CD14-positive monocyte (primary cell): ENCODE results near the gene MYOM1. TPM values are rescaled to one million over a fixed set of nuclear protein-coding genes. Genes with fewer than 3 reads are reported as not detected.

Experiments used
- DNase-seq, 3 donors: peaks; one replicate each; pipeline ENCODE4 v3.0.0-alpha.2; 2011 to 2022
- H2AFZ ChIP-seq: 2 replicates; pipeline ENCODE4 v1.6.0; 2012; ENCODE audit warnings: mild to moderate bottlenecking, low read depth, low read length, inconsistent platforms; ENCODE audit not compliant: insufficient read depth, poor library complexity, severe bottlenecking
- H3K27ac ChIP-seq, 2 donors: 1 replicate in 1 of 2; 2 replicates in 1 of 2; pipeline ENCODE4 v1.5.1; 2012 to 2013; ENCODE audit warnings: low read length in 2 of 2, control low read depth in 1 of 2, inconsistent platforms in 1 of 2, low read depth in 1 of 2, mild to moderate bottlenecking in 1 of 2
- H3K27me3 ChIP-seq, 2 donors: one replicate each; pipeline versions ENCODE4 v1.6.0 to v1.6.1; 2011 to 2013; ENCODE audit warnings: low read length in 2 of 2; ENCODE audit not compliant: control insufficient read depth in 2 of 2, insufficient read depth in 2 of 2
- H3K36me3 ChIP-seq, 2 donors: replicated peaks in 1 of 2; 1 replicate in 1 of 2; 2 replicates in 1 of 2; pipeline versions ENCODE4 v1.5.1 to v1.6.1; 2012 to 2013; ENCODE audit warnings: low read length in 2 of 2, control low read depth in 1 of 2, inconsistent platforms in 1 of 2, mild to moderate bottlenecking in 1 of 2; ENCODE audit not compliant: insufficient read depth in 2 of 2, control insufficient read depth in 1 of 2
- H3K4me1 ChIP-seq, 2 donors: 1 replicate in 1 of 2; 2 replicates in 1 of 2; pipeline versions ENCODE4 v1.5.1 to v1.6.1; 2012 to 2013; ENCODE audit warnings: low read length in 2 of 2, control low read depth in 1 of 2, inconsistent platforms in 1 of 2, mild to moderate bottlenecking in 1 of 2, moderate library complexity in 1 of 2; ENCODE audit not compliant: insufficient read depth in 2 of 2, control insufficient read depth in 1 of 2
- H3K4me2 ChIP-seq: replicated peaks from 2 replicates; pipeline ENCODE3; 2012; ENCODE audit warnings: low read length, moderate library complexity, mild to moderate bottlenecking; ENCODE audit not compliant: poor library complexity, severe bottlenecking; ENCODE audit errors: extremely low read depth
- H3K4me3 ChIP-seq, 3 experiments: fragments of 200-600 bp in 1 of 3; sonication (generic) in 1 of 3; replicated peaks in 1 of 3; 1 replicate in 2 of 3; 2 replicates in 1 of 3; pipeline ENCODE4 v1.5.1; 2011 to 2013; ENCODE audit warnings: low read length in 3 of 3, mild to moderate bottlenecking in 3 of 3, control low read depth in 2 of 3, low read depth in 2 of 3, inconsistent platforms in 1 of 3, moderate library complexity in 1 of 3
- H3K79me2 ChIP-seq: 2 replicates; pipeline ENCODE4 v1.6.0; 2012; ENCODE audit warnings: mild to moderate bottlenecking, control low read depth, inconsistent platforms, low read length, moderate library complexity; ENCODE audit not compliant: insufficient read depth
- H3K9ac ChIP-seq: 2 replicates; pipeline ENCODE4 v1.6.0; 2017; ENCODE audit warnings: low read length, mild to moderate bottlenecking; ENCODE audit not compliant: insufficient read depth, poor library complexity, severe bottlenecking
- H3K9me3 ChIP-seq, 2 donors: replicated peaks in 1 of 2; 1 replicate in 1 of 2; 2 replicates in 1 of 2; pipeline versions ENCODE4 v1.5.1 to v1.6.1; 2012 to 2013; ENCODE audit warnings: low read length in 2 of 2, control low read depth in 1 of 2; ENCODE audit not compliant: control insufficient read depth in 1 of 2, insufficient read depth in 1 of 2
- H4K20me1 ChIP-seq: 2 replicates; pipeline ENCODE4 v1.6.0; 2012; ENCODE audit warnings: mild to moderate bottlenecking, low read length, control low read depth, moderate library complexity; ENCODE audit not compliant: insufficient read depth
- H3K27ac Mint-ChIP-seq, 7 donors: one replicate each; pipeline ENCODE4 v1.8.0; 2020; ENCODE audit warnings: mild to moderate bottlenecking in 7 of 7, mixed read lengths in 7 of 7, moderate library complexity in 6 of 7, inconsistent platforms in 2 of 7
- H3K27me3 Mint-ChIP-seq, 3 donors: one replicate each; pipeline ENCODE4 v1.8.0; 2021 to 2022; ENCODE audit warnings: low read depth in 3 of 3, mild to moderate bottlenecking in 3 of 3, mixed read lengths in 3 of 3, moderate library complexity in 3 of 3, inconsistent platforms in 1 of 3
- H3K36me3 Mint-ChIP-seq, 2 donors: one replicate each; pipeline ENCODE4 v1.8.0; 2020; ENCODE audit warnings: mixed read lengths in 2 of 2, inconsistent platforms in 1 of 2, mild to moderate bottlenecking in 1 of 2
- H3K4me1 Mint-ChIP-seq: one replicate; pipeline ENCODE4 v1.8.0; 2020; ENCODE audit warnings: mild to moderate bottlenecking, mixed read lengths
- H3K4me3 Mint-ChIP-seq, 2 donors: one replicate each; pipeline ENCODE4 v1.8.0; 2020; ENCODE audit warnings: mild to moderate bottlenecking in 2 of 2, mixed read lengths in 2 of 2, moderate library complexity in 1 of 2
- H3K9me3 Mint-ChIP-seq, 7 donors: one replicate each; pipeline ENCODE4 v1.8.0; 2020 to 2022; ENCODE audit warnings: mixed read lengths in 7 of 7, mild to moderate bottlenecking in 6 of 7, moderate library complexity in 6 of 7, inconsistent platforms in 2 of 7
- CTCF ChIP-seq: fragments of 200-600 bp; IDR thresholded peaks from one replicate; pipeline ENCODE4 v1.8.0; 2022; ENCODE audit warnings: antibody characterized with exemption, mild to moderate bottlenecking
- WGBS: methylation state at CpG from one replicate; pipeline ENCODE4 v1.1.5; 2013; ENCODE audit warnings: missing lambda C conversion rate; ENCODE audit not compliant: insufficient coverage; 5-methylcytosine and 5-hydroxymethylcytosine counted together
- intact Hi-C, 2 donors: fragments of 100-400 bp; cut with micrococcal nuclease; formaldehyde crosslinking; loops; one replicate each; pipeline versions ENCODE4 v1.15.0 to v1.15.1; 2023
- polyA plus RNA-seq, 3 donors: library from polyadenylated mRNA; depleted of rRNA in 1 of 3; unstranded in 2 of 3; stranded (reverse) in 1 of 3; fragments of 300-500 nt in 2 of 3; fragments of >200 nt in 1 of 3; fragmentation: Illumina TruSeq in 2 of 3; gene quantifications; 1 replicate in 2 of 3; 2 replicates in 1 of 3; pipeline ENCODE4 v1.2.3, GENCODE V29; 2012 to 2021

Gene MYOM1
- polyA plus RNA-seq, 3 donors = 0.05 to 0.95 (median 0.22) TPM

DNA sequence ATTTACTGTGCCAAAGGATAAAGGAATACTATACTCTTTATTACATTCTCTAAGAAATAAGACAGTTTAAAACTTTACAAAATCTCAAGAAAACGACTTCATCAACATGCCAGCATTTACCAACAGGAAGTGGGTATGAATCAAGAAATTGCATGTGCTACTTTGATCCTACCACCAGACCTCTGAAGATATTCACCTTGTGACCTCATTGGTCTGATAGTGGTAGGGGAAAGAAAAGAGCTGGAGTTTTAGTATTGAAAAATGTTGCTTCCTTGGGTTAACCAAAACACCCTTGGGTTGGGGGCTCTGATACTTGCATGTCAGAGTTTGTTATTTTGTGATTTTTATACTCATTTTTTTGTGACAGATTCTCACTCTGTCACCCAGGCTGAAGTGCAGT, 122.7 kb downstream of the MYOM1 start:
- no peak overlapping the region for H3K27ac ChIP-seq
- H2AFZ ChIP-seq = no peak overlapping the region
- no peaks in the 10 kb centered on the region for H4K20me1 ChIP-seq
- Mint-ChIP-seq H3K9me3 (peaks cover 0 to 2% (median 0%) of the 10 kb centered on the region in 7 donors), H3K4me1 (no peaks in the 10 kb centered on the region), H3K36me3 (no peaks in the 10 kb centered on the region), H3K27ac (no peak overlapping the region), H3K4me3 (no peak overlapping the region), H3K27me3 (peaks cover 0 to 7% (median 0%) of the 10 kb centered on the region in 3 donors)
- WGBS = no CpG with 5 or more reads among the region's 1 CpG
- H3K4me1 ChIP-seq = no peaks in the 10 kb centered on the region
- H3K36me3 ChIP-seq = no peaks in the 10 kb centered on the region
- H3K9me3 ChIP-seq = no peaks in the 10 kb centered on the region
- intact Hi-C loops = no loop called here
- H3K9ac ChIP-seq = no peak overlapping the region
- no peaks in the 10 kb centered on the region for H3K79me2 ChIP-seq
- H3K4me2 ChIP-seq = no peak overlapping the region
- no peaks in the 10 kb centered on the region for H3K27me3 ChIP-seq
- DNase-seq = no peak
- TF ChIP-seq CTCF = no peak
- H3K4me3 ChIP-seq = no peak overlapping the region

DNA sequence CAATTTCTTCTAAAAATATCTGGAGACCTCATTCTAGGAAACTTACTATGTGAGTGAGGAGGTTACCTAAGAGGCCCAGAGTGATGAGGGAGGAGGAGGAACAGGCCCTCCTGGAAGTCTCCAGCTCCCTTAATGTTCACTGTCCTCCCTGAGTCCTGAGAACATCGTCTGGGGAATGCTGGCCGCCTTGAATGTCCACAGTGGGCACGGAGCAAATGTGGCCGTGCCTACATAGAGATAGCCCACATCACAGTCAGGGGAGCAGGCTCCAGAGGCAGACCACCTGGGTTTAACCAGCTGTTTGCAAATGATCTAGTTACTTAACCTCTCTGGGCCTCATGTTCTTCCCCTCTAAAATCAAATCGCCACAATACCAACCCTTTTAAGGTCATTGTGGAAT, 123.8 kb downstream of the MYOM1 start:
- peaks cover 0 to 7% (median 0%) of the 10 kb centered on the region in 3 donors for H3K27me3 Mint-ChIP-seq
- WGBS = 96% methylated on average over 4 of the region's 5 CpGs
- H3K4me3 Mint-ChIP-seq = no peak overlapping the region
- no peaks in the 10 kb centered on the region for H3K36me3 Mint-ChIP-seq
- Histone ChIP-seq H3K9ac (no peak overlapping the region), H3K4me3 (no peak overlapping the region), H3K27ac (no peak overlapping the region), H3K4me1 (no peaks in the 10 kb centered on the region), H3K9me3 (no peaks in the 10 kb centered on the region), H3K36me3 (no peaks in the 10 kb centered on the region), H2AFZ (no peak overlapping the region), H4K20me1 (no peaks in the 10 kb centered on the region), H3K4me2 (no peak overlapping the region), H3K79me2 (no peaks in the 10 kb centered on the region), H3K27me3 (no peaks in the 10 kb centered on the region)
- TF ChIP-seq CTCF = no peak
- no peak overlapping the region for H3K27ac Mint-ChIP-seq
- peaks cover 0 to 2% (median 0%) of the 10 kb centered on the region in 7 donors for H3K9me3 Mint-ChIP-seq
- intact Hi-C loops = no loop called here
- no peaks in the 10 kb centered on the region for H3K4me1 Mint-ChIP-seq
- DNase-seq = no peak
